Placental pericyte (primary cell): ENCODE data around the gene CAPN6. TPM values are rescaled to one million over a fixed set of nuclear protein-coding genes. Genes with fewer than 3 reads are reported as not detected.

Experiments
- total RNA-seq: library from RNA; depleted of rRNA; stranded (reverse); fragments of >200 nt; gene quantifications from 2 replicates; pipeline ENCODE4 v1.2.3, GENCODE V29; 2012

Gene CAPN6, protein sequence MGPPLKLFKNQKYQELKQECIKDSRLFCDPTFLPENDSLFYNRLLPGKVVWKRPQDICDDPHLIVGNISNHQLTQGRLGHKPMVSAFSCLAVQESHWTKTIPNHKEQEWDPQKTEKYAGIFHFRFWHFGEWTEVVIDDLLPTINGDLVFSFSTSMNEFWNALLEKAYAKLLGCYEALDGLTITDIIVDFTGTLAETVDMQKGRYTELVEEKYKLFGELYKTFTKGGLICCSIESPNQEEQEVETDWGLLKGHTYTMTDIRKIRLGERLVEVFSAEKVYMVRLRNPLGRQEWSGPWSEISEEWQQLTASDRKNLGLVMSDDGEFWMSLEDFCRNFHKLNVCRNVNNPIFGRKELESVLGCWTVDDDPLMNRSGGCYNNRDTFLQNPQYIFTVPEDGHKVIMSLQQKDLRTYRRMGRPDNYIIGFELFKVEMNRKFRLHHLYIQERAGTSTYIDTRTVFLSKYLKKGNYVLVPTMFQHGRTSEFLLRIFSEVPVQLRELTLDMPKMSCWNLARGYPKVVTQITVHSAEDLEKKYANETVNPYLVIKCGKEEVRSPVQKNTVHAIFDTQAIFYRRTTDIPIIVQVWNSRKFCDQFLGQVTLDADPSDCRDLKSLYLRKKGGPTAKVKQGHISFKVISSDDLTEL
- not detected in 2 replicates for total RNA-seq

DNA sequence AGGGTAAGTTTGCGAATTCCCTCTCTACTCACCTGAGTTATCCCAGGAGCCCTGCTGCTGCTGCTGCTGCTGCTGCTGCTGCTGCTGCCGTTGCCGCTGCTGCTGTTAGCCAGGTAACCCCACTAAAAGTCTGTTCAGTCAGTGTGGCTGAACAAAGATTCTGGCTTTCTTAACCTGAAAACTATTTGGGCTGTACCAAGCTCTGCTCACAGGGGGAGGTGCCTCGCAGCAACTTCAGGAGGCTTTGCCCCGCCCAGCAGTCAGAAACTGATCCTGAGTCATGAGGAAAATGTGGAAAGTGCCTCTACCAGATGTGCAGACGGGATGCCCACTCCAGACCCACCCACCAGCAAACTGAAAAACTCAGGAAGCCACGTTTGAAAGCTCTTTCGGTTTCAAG is at the start of gene CAPN6:
TSS of gene CAPN6 (minus strand) at position 145 of the 400 bp plus-strand sequence. CDS start 6,547 bp downstream, outside the sequence.

Other genes starting within 250 kb of the CAPN6 start
- gene PAK3, start 174.3 kb downstream of the CAPN6 start, total RNA-seq: 2.2 and 3.6 TPM in 2 replicates
- not detected in 2 replicates for gene DCX, start 141.7 kb upstream of the CAPN6 start, total RNA-seq
- 0.22 and 0.57 TPM in 2 replicates for gene SERTM2, start 241.2 kb upstream of the CAPN6 start, total RNA-seq